NOMO-1 treated with DMSO at 0.1 percent for 48 hours (cell line): Measurements from ENCODE around the gene BLCAP.

Experiments
- DNase-seq: peaks from one replicate; lab custom pipeline; 2025; ENCODE audit not compliant: unreplicated experiment; lab: John Stamatoyannopoulos, UW

Gene BLCAP

DNA sequence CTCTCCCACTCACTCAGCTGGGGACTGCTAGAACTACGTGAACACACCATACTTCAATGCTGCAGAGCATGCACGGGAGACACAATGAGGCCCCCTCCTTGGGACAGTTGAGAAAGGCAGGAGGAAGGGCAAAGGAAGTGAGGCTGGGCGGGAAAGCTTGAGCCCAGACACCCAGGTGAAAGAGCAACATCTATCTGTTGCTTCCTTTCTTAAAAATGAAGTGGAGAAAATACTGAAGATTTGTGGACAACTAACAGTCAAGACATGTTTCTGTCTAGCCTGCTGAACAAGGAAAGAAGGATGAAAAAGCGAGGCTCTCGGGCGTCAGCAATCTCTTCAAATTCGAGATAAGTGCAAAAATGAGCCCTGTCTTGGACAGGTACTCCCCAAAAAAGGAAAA is 9.6 kb downstream of the BLCAP start:
- DNase-seq = no peak

DNA sequence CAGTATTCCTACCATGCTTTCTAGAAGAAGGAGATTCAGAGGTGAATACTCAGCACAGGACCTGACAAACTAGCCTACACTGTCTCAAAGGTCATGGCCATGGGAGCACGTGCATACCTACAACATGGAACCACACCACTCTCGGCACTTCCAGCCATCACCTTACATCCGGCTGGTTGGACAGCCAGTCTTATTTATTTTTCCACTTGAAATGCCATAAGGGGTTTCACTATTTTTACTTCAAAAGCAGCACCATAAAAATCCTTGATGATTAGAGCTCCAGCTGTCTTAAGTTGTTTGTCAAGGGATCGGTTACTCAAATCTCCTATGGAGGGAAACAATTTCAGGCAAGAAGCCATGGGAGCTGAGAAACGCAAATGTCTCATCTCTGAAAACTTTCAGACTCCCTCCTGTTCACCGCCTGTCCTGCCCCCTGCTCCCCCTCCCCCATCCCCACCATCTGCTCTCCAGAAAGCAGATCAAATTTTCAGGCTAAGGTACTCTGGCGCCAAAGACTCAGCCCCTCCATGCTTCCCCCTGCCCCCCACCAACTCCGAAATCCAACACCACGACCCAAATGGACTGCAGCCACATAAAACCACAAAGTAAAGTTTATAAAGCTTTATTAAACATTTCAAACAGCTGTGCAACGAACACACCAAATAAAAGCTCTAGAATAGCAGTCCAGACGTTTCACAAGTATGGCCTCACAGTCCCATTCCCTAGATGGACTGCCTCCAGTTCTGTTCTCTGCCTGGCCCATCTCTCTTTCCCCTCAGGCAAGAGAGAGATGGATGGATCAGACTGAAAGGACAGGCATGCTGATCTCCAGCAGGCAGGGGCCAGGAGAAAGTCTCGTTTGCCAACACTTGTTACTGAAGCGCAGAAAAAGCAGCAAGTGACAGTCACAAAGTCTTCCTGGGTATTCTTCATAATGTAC is 10.6 kb downstream of the BLCAP start:
- no peak for DNase-seq

DNA sequence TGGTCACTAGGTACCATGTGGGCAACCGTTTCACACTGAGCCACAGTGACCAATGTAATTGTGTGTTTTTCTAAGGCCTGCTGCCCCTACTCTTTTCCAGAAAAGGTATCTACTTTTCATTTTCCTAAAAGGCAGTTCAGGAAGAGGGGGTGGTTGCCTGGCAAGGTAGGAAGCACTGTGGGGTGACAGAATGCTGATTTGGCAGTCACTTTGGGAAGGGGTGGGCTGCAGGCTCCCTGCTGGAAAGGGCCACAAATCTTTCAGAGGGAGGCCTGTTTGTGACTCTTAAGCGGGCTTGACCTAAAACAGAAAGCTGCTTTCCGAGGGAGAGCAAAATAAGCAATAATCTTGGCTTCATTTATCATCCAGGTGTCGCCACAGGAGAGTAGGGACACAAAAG is 11.8 kb downstream of the BLCAP start:
- DNase-seq = no peak

DNA sequence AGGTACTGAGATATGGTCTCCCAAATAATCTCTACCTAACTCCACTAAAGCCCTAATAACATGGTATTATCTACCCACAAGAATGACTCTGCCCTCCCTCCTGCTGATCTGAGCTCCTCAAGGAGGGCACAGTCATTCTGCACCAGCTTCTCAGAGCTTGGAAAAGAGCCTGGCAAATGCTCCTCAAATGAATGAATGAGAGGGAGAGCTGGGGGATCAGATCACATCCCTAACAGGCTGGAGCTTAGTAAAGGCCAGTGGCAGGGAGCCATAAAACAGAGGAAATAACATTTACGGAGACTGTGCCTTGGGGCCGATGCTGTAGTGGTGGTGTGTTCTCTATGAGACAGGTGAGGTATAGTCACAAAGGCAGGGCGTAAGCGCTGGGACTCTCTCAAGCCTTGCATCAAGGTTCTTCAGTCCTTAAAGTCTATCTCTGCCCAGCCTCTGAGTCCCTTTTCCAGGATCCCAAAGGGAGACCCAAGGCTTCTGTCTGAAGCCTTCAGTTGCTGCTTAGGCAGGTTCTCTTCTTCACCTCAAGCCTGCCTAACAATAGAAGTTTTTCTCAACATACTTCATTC is 13.8 kb downstream of the BLCAP start:
- DNase-seq = no peak

DNA sequence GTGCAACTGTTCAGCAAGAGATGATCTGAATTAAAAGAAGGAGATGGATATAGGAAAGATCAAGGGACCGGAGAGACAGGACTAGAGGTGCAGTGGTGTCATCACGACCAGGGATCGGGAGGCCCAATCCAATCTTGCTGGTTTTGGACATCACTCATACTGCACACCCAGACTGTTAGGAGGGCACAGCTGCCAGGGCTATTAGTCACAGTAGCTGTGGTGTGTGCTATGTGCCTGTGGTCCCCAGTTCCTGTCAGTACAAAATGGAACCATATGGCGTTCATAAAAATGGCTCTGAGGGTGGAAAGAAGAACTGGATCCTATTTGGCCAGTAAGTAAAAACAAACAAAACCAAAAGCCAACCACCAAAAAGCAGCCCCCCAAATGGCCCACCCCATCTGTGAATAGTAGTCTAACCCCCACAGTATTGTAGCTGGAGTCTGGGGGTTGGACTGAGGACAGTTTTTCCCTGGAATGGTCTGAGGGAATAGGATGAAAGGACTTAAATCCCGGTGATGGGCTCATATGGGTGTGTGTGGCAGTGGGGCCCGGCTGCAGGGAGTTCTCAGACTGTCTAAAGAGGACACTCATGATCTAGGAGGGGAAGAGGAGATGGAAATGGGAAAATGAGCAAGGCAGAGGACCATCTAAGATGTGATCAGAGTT is 15.9 kb downstream of the BLCAP start:
- DNase-seq = no peak

DNA sequence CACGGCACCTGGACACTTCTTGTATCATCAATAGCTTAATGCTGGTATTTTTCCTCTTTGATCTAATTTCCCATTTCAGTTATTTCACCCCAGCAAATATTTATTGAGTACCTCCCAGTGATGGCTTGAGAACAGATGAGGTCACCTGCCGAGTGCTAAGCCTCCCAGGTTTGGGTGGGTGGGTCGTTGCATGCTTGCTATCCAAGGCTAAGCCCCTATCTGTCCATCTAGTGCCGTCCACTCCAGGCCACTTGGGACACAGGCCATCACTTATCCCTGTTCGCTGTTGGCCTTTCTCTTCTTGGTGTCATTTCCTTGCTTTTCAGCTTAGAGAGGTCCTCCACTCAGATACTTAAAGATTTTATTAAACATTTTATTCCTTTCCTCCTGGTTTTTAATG is 17.4 kb downstream of the BLCAP start:
- no peak for DNase-seq

DNA sequence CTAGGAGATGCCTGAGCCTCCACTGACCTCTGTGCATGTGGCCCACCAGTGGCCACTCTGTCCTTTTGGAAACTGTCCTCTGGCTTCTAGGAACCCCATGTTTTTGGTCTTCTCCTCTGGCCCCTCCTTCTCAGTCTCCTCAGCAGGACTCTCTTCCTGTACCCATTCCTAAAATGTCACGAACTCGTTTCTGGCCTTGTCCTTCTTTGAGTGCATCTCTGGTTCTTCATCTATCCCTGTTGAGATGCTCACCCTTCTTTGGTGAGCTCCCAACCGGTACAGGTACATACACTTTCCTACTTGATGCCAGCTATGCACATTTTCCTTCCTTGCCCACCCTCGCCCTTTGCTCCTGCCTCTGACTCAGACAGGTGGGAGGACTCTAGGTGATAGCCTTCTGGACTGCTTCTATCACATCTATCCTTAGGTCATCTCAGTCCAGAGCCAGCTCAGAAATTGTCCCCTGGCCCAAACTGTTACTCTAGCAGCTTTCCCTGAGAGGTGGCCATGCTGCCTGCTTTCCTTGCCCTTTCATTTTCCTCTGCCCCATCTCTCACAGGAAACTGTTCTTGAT is 21.4 kb downstream of the BLCAP start:
- no peak for DNase-seq

DNA sequence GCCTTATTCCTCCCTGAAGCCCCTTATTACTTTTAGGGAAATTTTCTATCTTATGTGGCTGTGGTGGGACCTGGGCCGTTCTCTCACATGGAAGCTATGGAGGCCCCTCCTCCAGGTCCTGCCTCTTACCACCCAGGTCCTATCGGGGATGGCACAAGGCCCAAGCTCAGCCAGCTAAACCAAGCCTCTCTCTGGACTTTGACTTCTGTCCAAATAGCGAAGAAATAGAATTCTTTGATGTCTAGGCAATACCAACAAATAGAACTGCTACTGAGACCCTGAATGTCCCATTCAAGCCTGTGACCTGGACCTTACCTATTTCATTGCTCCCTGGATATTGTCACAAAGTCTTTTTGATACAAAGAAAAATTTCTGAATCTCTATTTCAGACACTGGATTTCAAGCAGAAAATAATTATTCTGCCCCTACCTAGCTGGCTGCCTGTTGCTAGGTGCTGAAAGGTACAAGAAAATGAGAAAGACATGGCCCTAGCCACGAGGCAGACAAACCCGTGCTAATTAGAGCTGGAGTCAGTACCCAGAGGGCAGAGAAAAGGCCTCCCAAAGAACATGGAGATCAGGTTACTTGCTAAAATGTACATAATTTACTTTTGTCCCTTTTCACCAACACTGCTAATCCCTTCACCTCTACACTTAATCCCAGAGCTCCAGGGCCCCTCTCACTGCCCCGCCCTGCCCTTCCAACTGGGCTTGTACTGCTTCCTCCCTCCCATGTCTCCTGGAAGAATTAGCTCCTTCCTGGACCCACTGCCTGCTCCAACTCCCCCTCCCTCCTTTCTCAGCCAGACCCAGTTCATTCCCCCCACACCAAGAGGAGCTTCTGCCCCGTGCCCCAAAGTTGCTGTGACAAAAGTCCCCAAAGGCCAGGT is 22.2 kb downstream of the BLCAP start:
- no peak for DNase-seq

DNA sequence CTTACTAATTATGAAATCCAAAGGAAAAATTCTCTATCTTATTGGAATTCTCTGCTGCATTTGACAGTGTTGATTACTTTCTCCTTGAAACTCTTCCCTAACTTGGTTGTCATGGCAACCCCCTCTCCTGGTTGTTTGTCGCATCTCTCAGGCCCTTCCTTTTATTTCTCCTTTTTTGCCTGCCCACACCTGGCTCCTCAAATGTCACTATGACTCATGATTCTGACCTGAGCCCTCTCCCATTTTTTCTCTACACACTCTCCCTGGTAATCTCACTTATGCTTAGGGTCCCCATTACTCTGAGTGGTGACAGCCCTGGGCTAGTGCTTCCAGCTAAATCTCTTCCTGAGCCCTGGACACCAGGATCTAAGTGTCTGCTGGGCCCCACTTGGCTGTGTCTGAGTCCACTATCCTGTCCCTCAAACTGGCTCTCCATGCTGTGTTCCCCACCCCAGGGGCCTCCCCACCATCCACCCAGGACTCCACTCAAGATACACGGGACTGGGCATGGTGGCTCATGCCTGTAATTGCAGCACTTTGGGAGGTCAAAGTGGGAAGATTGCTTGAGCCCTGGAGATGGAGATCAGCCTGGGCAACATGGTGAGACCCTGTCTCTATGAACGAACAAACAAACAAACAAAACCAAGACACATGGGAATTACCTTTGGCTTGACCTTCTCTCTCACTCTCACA is 23.1 kb downstream of the BLCAP start:
- DNase-seq = no peak

DNA sequence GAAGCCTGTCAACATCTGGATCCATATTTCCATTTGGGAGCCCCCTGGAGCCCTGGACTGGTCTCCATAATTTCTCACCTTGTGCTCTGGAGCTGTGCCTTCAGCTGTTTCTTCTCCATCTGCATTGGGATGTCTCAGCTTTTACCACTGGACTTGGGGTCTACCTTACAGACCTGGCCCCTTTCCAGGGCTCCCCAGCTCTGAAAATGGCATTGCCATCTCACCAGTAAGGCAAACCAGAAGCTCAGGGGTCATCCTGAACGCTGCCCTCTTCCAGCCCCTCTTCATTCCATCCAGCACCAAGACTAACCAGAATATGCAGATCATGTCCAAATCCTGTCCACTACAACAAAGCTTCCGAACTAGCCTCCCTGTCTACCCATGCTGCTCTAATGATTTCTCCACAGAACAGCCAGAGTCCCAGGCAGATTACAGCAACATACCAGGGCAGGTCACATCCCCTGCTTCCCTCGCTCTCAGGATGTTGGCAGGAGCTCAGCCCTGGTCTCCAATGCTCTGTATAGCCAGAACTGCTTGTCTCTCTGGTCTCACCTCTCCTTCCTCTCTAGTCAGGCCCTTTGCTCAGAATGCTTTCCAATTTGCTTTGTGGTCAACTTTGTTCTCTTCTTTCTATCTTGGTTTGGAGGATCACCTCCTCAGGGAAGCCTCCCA is 24.3 kb downstream of the BLCAP start:
- DNase-seq = no peak

DNA sequence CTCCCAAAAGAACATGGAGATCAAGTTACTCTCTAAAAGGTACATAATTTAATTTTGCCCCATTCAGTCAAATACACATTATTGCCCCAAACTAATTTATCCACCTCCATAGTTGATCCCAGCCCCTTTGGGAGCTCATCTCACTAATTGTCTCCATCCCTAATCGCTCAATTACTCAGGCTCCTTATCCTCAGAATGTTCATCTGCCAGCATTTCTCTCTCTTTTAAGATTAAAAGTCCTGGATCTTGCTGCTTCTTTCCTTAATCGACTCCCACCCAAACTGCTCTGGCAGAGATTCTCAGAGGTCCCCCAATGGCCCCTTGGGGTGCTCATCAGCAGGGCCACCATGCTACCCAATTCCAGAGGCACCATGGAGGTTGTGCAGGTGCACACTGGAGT is 25.0 kb downstream of the BLCAP start:
- DNase-seq = no peak

DNA sequence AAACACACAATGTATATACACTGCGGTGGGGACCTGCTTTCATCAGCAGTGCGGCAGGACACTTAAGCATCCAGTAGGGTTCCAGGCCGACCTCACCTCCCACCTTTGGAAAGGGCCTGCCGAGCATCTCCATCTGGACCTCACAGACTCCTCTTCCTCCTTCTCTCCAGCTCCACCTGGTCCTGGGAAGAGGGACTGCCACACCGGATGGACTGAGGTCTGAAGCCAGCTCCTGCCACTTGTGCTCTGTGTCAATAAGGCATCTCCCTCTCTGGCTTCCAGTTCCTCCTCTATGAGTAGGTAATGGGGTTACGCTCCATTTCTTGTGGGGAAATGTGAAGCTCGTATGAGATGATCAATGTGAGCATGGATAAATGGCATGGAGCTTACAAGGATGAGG is 25.7 kb downstream of the BLCAP start:
- no peak for DNase-seq

DNA sequence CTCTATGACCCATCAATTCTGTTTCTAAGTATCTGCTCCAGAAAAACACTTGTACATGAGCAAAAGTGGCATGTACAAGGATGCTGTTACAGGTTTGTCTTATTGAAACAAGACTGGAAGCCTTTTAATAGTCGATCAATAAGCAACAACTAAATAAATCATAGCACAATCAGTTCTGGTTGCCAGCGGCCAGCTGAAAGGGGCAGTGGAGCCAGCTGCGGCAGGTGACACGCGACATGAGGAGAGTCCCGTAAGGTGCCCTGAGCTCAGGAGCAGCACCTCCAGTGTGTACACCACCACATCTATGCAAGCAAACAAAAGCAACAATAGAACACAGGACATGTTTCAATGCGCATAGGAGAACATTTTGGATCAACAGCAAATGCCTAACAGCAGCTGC is 27.4 kb downstream of the BLCAP start:
- DNase-seq = no peak

DNA sequence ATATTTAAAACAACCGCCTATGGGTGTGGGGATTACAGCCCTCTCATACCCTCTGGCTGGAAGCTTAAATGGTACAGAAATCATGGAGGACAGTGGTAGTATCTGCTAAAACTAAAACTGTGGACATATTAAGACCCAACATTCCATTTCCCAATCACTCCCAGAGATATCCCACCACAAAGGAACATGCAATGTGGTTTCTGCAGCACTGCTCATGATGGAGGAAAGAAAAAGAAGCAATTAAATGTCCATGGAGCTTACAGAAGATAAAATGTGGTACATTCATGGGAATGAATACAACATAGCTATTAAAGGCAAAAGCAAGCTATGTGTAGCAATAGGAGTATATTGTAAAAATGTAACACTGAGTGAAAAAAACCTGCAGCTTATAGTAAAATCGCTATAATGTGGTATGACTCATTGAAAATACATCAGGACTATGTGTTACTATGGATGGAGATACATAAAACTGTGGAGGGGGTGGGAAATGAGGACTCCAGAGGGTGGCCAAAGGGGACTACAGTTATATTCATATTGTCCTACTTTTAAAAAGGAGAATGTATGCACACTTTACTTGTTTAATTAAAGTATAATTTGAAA is 29.5 kb downstream of the BLCAP start:
- no peak for DNase-seq

DNA sequence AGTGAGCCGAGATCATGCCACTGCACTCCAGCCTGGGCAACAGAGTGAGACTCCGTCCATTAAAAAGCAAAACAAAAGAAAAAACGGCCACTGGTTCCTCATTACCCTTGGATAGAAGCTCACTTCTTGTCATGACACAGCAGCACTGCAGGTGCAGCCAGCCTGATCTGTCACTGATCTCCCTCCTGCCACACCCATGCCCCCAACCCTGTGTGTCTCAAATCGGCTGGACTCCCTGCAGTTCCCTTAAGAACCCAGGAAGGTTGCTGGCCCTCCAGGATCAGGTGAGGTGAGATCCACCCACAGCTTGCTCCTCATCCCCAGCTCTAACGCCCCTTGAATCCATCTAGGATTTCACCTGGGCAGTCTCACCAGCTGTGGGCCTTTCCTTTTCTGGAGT is 32.9 kb downstream of the BLCAP start:
- no peak for DNase-seq

DNA sequence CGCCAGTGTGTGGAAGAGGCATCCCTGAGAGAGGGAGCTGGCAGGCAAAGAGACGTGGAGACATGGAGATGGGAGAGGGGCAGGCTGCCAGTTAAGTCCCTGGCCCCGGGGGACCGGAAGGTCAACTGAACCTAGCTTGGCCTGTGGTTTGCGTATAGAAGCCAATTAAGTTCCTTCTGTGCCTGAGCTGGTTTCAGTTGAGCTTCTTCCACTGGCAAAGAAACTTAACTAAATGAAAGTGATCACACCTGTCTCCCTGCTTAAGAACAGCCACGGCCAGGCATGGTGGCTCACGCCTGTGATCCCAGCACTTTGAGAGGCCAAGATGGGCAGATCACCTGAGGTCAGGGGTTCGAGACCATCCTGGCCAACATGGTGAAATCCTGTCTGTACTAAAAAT is 33.4 kb downstream of the BLCAP start:
- DNase-seq = no peak

DNA sequence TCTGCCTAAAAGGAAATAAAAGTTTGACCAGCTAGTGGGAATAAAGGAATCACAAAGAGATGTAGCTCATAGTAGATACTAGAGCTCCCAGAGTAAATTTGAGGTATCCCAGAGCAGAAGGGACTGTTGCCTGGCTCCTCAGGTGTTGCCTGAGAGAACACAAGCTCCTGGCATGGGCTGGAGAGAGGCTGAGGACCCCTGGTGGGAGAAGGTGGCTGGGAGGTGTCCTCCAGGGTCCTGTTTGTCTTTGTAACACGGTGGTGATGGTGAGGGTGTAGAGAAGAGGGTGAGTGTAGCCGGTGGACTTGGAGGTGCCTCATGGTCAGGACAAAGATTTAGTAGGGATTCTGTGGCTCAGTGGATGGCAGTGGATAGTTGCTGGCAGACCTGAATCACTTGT is 34.7 kb downstream of the BLCAP start:
- DNase-seq = no peak

DNA sequence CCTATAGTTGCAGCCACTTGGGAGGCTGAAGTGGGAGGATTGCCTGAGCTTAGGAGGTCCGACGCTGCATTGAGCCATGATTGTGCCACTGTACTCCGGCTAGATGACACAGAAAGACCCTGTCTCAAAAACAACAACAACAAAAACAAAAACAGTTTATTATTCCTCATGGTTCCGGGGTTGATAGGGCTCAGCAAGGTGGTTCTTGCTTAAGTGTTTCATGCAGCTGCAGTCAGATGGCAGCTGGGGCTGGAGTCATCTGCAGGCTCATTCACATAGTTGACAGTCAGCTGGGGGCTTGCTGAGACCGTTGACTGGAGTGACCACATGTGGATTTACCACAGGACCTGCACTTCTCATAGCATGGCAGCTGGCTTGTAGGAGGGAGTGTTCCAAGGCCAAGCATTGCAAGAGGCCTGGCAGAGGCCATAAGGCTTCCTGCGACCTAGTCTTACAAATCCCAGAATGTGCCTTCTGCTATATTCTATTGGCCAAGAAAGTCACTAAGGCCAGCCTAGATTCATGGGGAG is 35.5 kb downstream of the BLCAP start:
- DNase-seq = no peak
